ENCODE measurements around the gene MGAT4A.

The MGAT4A gene

DNA sequence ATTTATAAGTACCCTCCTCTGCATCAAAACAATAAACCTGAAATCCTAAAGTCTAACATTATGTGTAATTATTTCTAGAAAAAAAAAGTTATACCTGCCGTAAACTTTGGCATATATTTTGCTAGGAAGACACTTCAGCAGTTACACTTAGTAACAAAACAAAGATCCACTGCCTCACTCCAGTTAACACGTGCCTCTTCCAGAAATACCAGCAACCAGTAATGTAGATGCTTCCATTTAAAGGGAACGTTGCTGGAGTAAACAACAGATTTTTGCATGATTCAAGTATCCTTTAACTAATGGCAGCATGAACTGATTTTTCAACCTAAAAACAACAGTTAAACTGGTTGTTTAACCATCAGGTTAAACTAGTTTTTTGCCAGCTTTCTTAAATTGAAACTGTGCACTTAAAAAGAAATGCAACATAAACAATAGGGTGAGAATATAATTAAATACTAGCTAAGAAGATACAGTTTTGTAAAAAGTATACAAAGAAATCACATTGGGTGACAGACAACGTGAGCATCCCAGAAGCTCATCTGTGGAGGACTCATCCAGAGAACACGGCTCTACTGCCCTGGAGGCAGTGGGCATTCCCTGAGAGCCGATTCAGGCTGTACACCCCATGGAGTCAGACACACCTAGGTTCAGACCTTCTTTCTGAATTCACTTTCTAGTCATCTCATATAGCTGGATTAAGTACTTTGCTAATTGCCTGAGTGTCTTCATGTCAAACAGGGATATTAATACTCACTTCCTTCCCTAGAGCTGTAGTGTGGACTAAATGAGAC lies 22.3 kb downstream of the MGAT4A start:
- peaks cover 4% of the 10 kb centered on the region for H3K36me3 Mint-ChIP-seq (ENCODE audit: low read depth)
- peaks cover 83% of the 10 kb centered on the region for H3K4me1 Mint-ChIP-seq (ENCODE audit: low read depth)
- H3K27ac Mint-ChIP-seq: peak overlapping the region; percentile 63
- DNase-seq: no peak
- no peak overlapping the region for H3K4me3 Mint-ChIP-seq
- H3K9me3 Mint-ChIP-seq: no peaks in the 10 kb centered on the region
- H3K27me3 Mint-ChIP-seq: no peaks in the 10 kb centered on the region

DNA sequence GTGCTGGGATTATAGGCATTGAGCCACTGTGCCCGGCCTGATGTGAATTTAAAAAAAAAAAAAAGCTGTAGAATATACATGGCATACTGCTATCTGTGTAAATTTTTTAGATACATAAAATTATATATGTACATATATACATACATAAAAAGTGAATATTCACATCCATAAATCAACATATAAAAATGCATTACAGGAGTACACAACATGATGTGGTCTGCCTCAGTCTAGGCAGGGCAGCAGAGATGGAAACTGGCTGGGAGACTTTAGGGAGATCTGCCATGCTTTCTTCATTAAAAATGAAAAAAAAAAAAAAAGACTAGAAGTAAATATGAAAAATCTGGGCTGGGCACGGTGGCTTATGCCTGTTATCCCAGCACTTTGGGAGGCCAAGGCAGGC lies 24.3 kb downstream of the MGAT4A start:
- Mint-ChIP-seq H3K36me3 (ENCODE audit: low read depth) (peaks cover 4% of the 10 kb centered on the region), H3K27me3 (no peaks in the 10 kb centered on the region), H3K4me1 (ENCODE audit: low read depth) (peaks cover 82% of the 10 kb centered on the region), H3K4me3 (no peak overlapping the region), H3K9me3 (no peaks in the 10 kb centered on the region), H3K27ac (peak overlapping the region; percentile 68)
- no peak for DNase-seq

DNA sequence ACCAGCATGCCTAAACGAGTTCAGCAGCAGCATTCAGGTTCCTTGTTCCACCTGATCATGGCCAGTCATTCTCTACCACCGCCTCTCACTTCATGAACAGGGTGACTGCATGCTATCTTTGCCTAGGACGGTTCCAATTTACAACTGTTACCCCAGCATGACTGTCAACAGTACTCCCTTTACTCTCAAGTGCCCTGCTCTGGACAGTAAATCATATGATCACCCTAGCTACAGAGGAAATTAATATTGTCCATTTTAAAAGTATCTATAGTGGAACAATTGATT lies 25.7 kb downstream of the MGAT4A start:
- H3K4me3 Mint-ChIP-seq: no peak overlapping the region
- peaks cover 78% of the 10 kb centered on the region for H3K4me1 Mint-ChIP-seq (ENCODE audit: low read depth)
- no peaks in the 10 kb centered on the region for H3K27me3 Mint-ChIP-seq
- DNase-seq: no peak
- peaks cover 4% of the 10 kb centered on the region for H3K36me3 Mint-ChIP-seq (ENCODE audit: low read depth)
- H3K9me3 Mint-ChIP-seq: no peaks in the 10 kb centered on the region
- peak overlapping the region; percentile 60 for H3K27ac Mint-ChIP-seq

DNA sequence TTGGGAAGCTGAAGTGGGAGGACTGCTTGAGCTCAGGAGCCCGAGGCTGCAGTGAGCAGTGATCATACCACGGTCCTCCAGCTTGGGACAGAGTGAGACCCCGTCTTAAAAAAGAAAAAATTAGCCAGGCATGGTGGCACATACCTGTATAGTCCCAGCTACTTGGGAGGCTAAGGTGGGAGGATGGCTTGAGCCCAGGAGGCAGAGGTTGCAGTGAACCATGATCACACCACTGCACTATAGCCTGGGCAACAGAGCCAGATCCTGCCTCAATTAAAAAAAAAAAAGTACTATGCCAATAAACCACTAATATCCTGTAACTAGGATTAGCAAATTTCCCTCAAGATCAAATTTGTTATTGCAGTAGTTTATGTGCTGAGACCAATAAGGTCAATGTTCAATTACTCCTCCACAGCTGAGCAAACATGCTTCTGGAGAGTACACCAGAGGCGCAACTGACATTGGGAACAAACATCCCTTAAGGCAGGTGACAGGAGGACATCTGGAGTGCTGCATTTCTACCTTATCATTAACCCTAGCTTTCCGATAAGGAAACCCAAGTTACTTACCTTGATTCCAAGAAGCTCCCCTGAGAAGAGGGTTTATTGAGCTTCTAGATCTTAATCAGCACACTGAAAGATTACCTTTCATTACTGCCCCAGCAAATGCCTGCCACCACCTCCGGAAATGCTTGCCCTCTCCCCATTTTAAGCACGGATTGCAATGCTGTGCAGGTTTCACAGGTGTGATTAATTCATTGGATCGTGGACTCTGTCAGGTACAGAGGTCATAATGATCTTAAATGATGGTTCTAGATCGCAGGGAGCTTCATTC lies 26.2 kb downstream of the MGAT4A start:
- H3K27me3 Mint-ChIP-seq: no peaks in the 10 kb centered on the region
- H3K4me1 Mint-ChIP-seq (ENCODE audit: low read depth): peaks cover 76% of the 10 kb centered on the region
- H3K36me3 Mint-ChIP-seq (ENCODE audit: low read depth): peaks cover 4% of the 10 kb centered on the region
- H3K9me3 Mint-ChIP-seq: no peaks in the 10 kb centered on the region
- no peak for DNase-seq
- H3K4me3 Mint-ChIP-seq: no peak overlapping the region
- peak overlapping the region; percentile 60 for H3K27ac Mint-ChIP-seq

DNA sequence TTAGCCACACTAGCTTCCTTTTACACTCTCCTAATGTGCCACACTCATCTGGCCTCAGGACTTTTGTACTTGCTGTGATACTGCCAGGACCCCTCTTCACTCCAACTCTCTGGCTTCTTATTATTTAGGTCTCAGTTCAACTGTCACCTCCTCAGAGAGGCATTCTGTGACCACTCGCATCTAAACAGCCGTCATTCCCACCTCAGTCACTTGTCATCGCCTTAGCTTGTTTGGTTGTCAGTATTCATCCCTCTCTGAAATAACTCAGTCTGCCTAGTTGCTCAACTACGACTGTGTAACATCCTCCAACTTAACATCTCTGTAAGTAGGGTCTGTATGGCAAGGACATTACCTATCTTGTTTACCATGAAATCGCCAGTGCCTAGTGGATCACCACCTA lies 27.2 kb downstream of the MGAT4A start:
- Mint-ChIP-seq H3K4me3 (no peak overlapping the region), H3K4me1 (ENCODE audit: low read depth) (peaks cover 75% of the 10 kb centered on the region), H3K27me3 (no peaks in the 10 kb centered on the region), H3K27ac (peak overlapping the region; percentile 60), H3K9me3 (no peaks in the 10 kb centered on the region), H3K36me3 (ENCODE audit: low read depth) (peaks cover 4% of the 10 kb centered on the region)
- no peak for DNase-seq

DNA sequence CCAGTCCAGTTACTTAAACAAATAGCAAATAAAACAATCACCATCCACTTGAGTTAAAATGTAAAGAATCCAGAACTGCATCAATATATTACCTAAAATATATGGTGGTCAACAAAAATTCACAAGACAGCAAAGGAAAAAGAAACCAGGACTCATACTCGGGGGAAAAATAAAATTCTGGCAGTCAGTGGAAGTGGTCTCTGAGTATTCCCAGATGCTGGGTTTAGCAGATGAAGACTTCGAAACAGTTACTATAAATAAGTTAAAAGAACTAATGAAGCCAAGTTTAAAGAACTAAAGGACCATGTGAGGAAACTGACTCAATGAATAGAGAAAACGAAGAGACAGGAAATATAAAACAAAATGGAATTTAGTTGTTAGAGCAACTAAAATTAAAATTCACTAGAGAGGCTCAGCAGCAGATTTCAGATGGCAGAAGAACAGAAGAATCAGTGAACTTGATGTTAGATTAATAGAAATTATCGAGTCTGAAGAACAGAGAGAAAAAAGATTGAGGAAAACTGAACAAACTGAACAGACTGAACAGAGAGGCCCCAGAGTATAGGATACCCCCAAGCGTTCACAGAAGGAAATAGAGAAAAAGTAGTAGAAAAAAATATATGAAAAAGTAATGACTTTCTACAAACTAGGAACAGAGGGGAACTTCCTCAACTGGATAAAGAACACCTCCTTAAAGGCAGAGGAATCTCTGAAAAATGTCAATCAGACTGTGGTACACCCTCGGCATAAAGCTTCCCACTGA lies 27.9 kb downstream of the MGAT4A start:
- H3K27ac Mint-ChIP-seq: peak overlapping the region; percentile 88
- H3K4me1 Mint-ChIP-seq (ENCODE audit: low read depth): peaks cover 74% of the 10 kb centered on the region
- H3K9me3 Mint-ChIP-seq: no peaks in the 10 kb centered on the region
- H3K27me3 Mint-ChIP-seq: no peaks in the 10 kb centered on the region
- peaks cover 8% of the 10 kb centered on the region for H3K36me3 Mint-ChIP-seq (ENCODE audit: low read depth)
- H3K4me3 Mint-ChIP-seq: peak overlapping the region; percentile 55
- no peak for DNase-seq

DNA sequence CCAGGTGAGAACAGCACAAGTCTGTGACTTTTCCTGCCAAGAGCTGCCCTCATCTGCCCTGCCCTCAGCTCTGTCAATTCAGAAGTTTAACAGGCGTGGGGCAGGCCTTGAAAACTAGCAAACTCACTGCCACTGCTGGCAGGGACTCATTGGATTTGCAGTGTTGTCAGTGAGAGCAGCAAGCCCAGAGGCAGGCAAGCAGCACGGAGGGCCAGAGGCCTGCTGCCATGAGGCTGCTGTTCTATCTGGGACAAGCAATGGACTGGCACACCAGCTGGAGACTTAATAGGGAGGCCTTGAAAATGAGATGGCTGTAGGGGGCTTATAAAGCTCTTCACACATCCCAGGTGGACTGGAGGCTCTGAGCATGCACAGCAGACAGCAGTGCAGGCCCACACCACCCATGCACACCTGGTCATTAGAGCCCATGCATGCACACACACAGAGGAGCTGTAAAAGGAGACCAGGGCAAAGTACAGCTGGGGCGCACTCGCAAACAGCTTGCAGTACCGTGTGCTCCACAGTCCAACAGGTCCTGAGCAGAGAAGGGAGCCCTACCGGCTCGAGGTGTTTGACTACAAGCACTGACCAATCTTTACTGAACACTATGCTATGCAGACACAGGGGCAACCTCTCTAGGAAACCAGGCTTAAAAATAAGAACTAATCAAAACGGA lies 28.7 kb downstream of the MGAT4A start:
- Mint-ChIP-seq H3K36me3 (ENCODE audit: low read depth) (peaks cover 8% of the 10 kb centered on the region), H3K27ac (peak overlapping the region; percentile 88), H3K4me1 (ENCODE audit: low read depth) (peaks cover 76% of the 10 kb centered on the region), H3K4me3 (peak overlapping the region; percentile 55), H3K27me3 (no peaks in the 10 kb centered on the region), H3K9me3 (no peaks in the 10 kb centered on the region)
- DNase-seq: no peak

DNA sequence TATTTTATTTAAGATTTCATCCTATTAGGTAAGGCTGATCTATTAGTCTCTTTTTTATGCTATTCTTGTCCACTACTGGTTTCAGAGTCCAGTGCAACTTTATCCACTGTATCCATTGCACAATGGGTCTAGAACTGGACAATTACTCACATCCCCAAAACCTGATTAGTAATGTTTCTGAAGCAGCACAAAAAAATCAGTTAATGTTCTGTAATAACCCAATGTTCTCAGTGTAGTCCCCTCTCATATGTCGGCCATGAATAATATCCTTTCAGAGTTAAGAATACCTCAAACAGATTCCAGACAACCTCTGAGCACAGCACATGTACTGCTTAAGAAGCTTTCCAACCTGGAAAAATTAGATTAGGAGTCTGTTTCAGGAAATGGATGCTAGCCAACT lies 29.7 kb downstream of the MGAT4A start:
- peak overlapping the region; percentile 60 for H3K27ac Mint-ChIP-seq
- peaks cover 80% of the 10 kb centered on the region for H3K4me1 Mint-ChIP-seq (ENCODE audit: low read depth)
- no peak overlapping the region for H3K4me3 Mint-ChIP-seq
- peaks cover 8% of the 10 kb centered on the region for H3K36me3 Mint-ChIP-seq (ENCODE audit: low read depth)
- no peak for DNase-seq
- no peaks in the 10 kb centered on the region for H3K9me3 Mint-ChIP-seq
- H3K27me3 Mint-ChIP-seq: no peaks in the 10 kb centered on the region

DNA sequence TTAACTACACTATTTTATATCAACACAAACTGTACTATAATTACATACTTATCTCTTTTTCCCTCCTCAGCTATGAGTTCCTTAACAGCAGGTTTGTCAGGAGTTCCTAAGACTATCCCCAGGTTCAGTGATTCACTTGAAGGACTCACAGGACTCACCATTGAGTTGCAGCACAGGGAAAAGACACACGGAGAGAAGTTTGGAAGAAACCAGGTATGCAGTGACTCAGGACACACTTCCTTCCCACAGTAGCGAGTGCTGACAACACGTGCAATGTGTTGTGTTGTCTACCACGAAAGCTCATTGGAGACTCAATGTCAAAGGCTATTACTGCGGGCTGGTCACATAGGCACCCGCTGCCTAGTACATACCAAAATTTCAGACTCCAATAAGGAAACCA lies 32.0 kb downstream of the MGAT4A start:
- DNase-seq: no peak
- no peaks in the 10 kb centered on the region for H3K27me3 Mint-ChIP-seq
- peaks cover 82% of the 10 kb centered on the region for H3K4me1 Mint-ChIP-seq (ENCODE audit: low read depth)
- no peaks in the 10 kb centered on the region for H3K9me3 Mint-ChIP-seq
- H3K4me3 Mint-ChIP-seq: no peak overlapping the region
- peak overlapping the region; percentile 35 for H3K27ac Mint-ChIP-seq
- peaks cover 6% of the 10 kb centered on the region for H3K36me3 Mint-ChIP-seq (ENCODE audit: low read depth)

DNA sequence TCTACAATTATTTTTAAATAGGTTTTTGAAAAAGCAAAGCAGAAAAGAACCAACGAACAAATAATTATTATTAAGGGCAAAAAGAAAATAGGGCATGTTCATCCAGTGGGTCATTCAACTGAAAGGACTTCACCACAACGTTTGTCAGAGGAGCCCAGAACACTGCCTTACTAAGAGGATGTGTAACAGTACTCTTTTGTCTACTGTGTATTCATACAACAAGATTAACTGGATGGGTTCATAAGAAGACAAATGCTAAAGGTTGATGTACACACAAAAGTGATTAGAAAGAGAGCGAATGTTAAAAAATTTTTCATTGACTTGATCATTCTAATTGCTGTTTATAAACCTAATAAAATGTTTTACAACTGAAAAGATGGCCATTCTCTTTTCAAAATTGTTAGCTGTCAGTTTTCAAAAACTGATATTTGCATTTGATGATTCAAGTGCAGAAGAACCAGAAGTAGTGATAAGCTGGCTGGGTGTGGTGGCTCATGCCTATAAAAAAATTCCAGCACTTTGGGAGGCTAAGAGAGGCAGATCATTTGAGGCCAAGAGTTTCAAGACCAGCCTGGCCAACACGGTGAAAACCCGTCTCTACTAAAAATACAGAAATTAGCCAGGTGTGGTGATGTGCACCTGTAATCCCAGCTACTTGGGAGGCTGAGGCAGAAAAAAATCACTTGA lies 33.1 kb downstream of the MGAT4A start:
- H3K36me3 Mint-ChIP-seq (ENCODE audit: low read depth): peaks cover 9% of the 10 kb centered on the region
- H3K9me3 Mint-ChIP-seq: no peaks in the 10 kb centered on the region
- no peak overlapping the region for H3K27ac Mint-ChIP-seq
- H3K27me3 Mint-ChIP-seq: no peaks in the 10 kb centered on the region
- H3K4me1 Mint-ChIP-seq (ENCODE audit: low read depth): peaks cover 84% of the 10 kb centered on the region
- no peak overlapping the region for H3K4me3 Mint-ChIP-seq
- DNase-seq: no peak

DNA sequence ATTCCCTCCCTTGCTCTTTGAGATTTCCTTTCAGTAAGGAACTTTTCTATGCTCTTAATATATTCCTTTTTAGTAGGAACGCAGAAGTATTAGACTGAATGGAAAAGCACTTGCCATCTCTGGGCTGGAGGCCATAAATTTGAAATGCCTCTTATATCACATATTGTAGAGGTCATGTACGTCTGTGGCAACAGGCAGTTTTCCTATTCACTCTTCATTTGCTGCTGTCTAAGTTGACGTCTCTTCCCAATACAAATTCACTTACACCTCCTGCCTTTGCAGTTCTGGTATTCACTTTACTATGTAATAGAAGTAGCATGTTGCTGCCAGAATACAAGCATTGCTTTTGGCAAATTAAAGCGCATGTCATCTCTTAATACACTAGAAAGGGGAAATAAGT lies 34.7 kb downstream of the MGAT4A start:
- no peaks in the 10 kb centered on the region for H3K9me3 Mint-ChIP-seq
- peaks cover 9% of the 10 kb centered on the region for H3K36me3 Mint-ChIP-seq (ENCODE audit: low read depth)
- H3K27ac Mint-ChIP-seq: peak overlapping the region; percentile 23
- H3K4me1 Mint-ChIP-seq (ENCODE audit: low read depth): peaks cover 79% of the 10 kb centered on the region
- no peaks in the 10 kb centered on the region for H3K27me3 Mint-ChIP-seq
- no peak for DNase-seq
- no peak overlapping the region for H3K4me3 Mint-ChIP-seq

DNA sequence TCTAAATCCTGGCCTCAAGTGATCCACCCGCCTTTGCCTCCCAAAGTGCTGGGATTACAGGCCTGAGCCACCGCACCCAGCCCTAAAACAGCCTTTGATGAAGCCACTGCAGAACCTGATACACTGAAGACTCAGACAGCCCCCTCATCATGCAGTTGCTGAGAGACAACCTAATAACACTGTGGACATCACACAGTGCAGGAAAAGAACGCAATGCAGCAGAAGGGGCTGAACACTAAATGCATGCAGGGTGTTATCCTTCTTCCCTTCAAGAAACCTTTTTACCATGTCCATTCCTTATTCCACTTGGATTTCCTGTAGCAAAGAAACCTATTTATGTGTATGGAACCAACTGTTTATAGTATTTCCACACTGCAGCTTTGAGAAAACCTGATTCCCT lies 35.7 kb downstream of the MGAT4A start:
- no peak for DNase-seq
- no peaks in the 10 kb centered on the region for H3K27me3 Mint-ChIP-seq
- peaks cover 11% of the 10 kb centered on the region for H3K36me3 Mint-ChIP-seq (ENCODE audit: low read depth)
- H3K4me1 Mint-ChIP-seq (ENCODE audit: low read depth): peaks cover 84% of the 10 kb centered on the region
- H3K4me3 Mint-ChIP-seq: no peak overlapping the region
- peak overlapping the region; percentile 89 for H3K27ac Mint-ChIP-seq
- H3K9me3 Mint-ChIP-seq: no peaks in the 10 kb centered on the region

DNA sequence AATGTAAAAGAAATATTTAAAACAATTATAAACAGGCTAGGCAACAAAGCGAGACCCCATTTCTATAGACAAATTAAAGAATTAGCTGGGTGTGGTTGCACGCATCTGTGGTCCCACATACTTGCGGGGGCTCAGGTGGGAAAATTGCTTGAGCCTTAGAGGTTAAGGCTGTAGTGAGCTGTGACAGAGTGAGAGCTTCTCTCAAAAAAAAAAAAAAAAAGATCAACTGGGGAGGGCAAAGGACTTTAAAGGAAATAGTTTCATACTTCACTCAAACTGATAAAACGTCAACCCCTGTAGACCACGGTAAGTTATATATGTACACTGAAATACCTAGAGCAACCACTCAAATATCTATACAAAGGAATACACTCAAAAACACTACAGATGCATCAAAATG lies 37.5 kb downstream of the MGAT4A start:
- peak overlapping the region; percentile 56 for H3K4me3 Mint-ChIP-seq
- peaks cover 12% of the 10 kb centered on the region for H3K36me3 Mint-ChIP-seq (ENCODE audit: low read depth)
- no peak for DNase-seq
- peak overlapping the region; percentile 89 for H3K27ac Mint-ChIP-seq
- H3K9me3 Mint-ChIP-seq: no peaks in the 10 kb centered on the region
- H3K27me3 Mint-ChIP-seq: no peaks in the 10 kb centered on the region
- peaks cover 84% of the 10 kb centered on the region for H3K4me1 Mint-ChIP-seq (ENCODE audit: low read depth)
